ENCODE measurements around the gene ZNF296. TPM values are rescaled to one million over a fixed set of nuclear protein-coding genes. Genes with fewer than 3 reads are reported as not detected.
A peak's percentile ranks its signal among the peaks of the same experiment; 100 is the strongest.

The ZNF296 gene
- total and polyA plus RNA-seq, 2 of the 8 experiments (the other 6 are each of a cell fraction or from before 2014, with no cell fraction given): 2.7 to 7.5 TPM

DNA sequence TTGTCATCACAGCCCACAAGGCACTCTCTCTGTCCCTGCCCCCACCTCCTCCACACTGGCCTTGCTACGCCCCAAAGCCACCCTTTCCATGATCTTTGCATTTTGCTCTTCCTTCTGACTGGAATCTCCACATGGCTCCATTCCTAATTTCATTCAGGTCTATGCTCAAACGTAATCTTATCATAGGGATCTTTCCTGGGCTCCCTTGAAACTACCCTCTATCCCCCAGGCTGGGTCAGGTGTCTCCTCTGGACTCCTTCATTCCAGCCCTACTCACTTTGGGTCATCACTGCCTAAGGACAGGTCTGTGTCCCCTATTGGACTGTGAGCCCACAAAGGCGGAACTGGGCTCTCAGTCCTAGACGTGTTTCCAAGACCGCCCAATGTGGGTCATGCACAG lies 5.9 kb upstream of the ZNF296 start:
- H3K14ac ChIP-seq (ENCODE audit: insufficient read length): no peak overlapping the region
- H3K9me3 ChIP-seq (ENCODE audit: insufficient read depth in 2 of 2, low read depth in 1 of 2, low read length in 1 of 2): no peaks in the 10 kb centered on the region
- H3K18ac ChIP-seq (ENCODE audit: extremely low read depth, low read length): no peak overlapping the region; the same call in 1 of the 2 replicates
- no peak overlapping the region for H3K4me3 ChIP-seq (ENCODE audit: extremely low read depth in 1 of 4, insufficient read depth in 2 of 4, low read depth in 3 of 4, low read length in 4 of 4)
- DNase-seq (ENCODE audit: low read depth in 1 of 2, low spot score in 2 of 2): no peak
- peaks cover 11% of the 10 kb centered on the region for H3K23me2 ChIP-seq (ENCODE audit: low read depth, low read length)
- peaks cover 5 to 46% of the 10 kb centered on the region in 2 experiments for H3K79me2 ChIP-seq (ENCODE audit: control insufficient read depth in 1 of 2, insufficient read depth in 2 of 2, low read length in 2 of 2)
- 0 out of 2 replicates have a peak overlapping the region, but pooled peaks have one; percentile 55 for H2BK12ac ChIP-seq (ENCODE audit: low read depth, low read length)
- H2BK5ac ChIP-seq (ENCODE audit: low read depth, low read length): peak overlapping the region; percentile 32; the same call in 1 of the 2 replicates
- H4K8ac ChIP-seq (ENCODE audit: extremely low read depth, insufficient read depth, low read length): no peak overlapping the region
- H3K9ac ChIP-seq (replicated peaks in 1 of 4; ENCODE audit: extremely low read depth in 1 of 4, low read depth in 3 of 4, low read length in 3 of 4): no peak overlapping the region
- peaks cover 12% of the 10 kb centered on the region for H3K79me1 ChIP-seq (ENCODE audit: low read depth, low read length)
- CTCF ChIA-PET (ENCODE audit: partially characterized antibody): no interaction called here
- no peak overlapping the region for H3K4ac ChIP-seq (replicated peaks; ENCODE audit: insufficient read length, low read depth, low read length)
- H2BK120ac ChIP-seq (replicated peaks; ENCODE audit: low read depth, low read length): no peak overlapping the region
- peak overlapping the region; percentile 25; the same call in 1 of the 2 replicates for H2BK15ac ChIP-seq (ENCODE audit: low read length)
- H3K27ac ChIP-seq (ENCODE audit: low read depth, low read length): peak overlapping the region; percentile 31; the same call in 1 of the 2 replicates
- no peak overlapping the region for H2AFZ ChIP-seq (ENCODE audit: low read length)
- TF ChIP-seq PHF8 (conservative IDR thresholded peaks at IDR 0.05; ENCODE audit: low read depth, low read length) (no peak), BACH1 (IDR thresholded peaks at IDR 0.05; ENCODE audit: low read length) (no peak), SIRT6 (IDR thresholded peaks at IDR 0.05; ENCODE audit: low read length) (no peak), JUN (IDR thresholded peaks at IDR 0.05; ENCODE audit: low read depth, low read length) (no peak), EP300 (IDR thresholded peaks at IDR 0.05; ENCODE audit: borderline replicate concordance in 1 of 2, low read depth in 2 of 2, low read length in 2 of 2) (no peak), RNF2 (IDR thresholded peaks at IDR 0.05; ENCODE audit: borderline replicate concordance, low read depth, low read length, missing control alignments, poor library complexity, severe bottlenecking) (no peak)
- WGBS, 2 experiments (ENCODE audit: extremely low coverage in 1 of 2, insufficient coverage in 1 of 2, insufficient read length in 1 of 2, insufficient replicate concordance in 2 of 2, low coverage in 1 of 2, low lambda C conversion rate in 2 of 2, missing lambda C conversion rate in 1 of 2): 95% methylated on average over 5 of the region's 5 CpGs; no CpG with 5 or more reads in 1 of the 2 experiments
- no peak overlapping the region for H2BK20ac ChIP-seq (ENCODE audit: low read length)
- POLR2A ChIA-PET (ENCODE audit: partially characterized antibody): interaction anchor here (2.9 to 8.5 kb wide), 2 partner anchors 9 to 10 kb away, joined by 12 to 230 read pairs; partner anchors contain the start of gene PPP1R37
- H3K4me2 ChIP-seq (ENCODE audit: insufficient read depth in 1 of 2, low read depth in 2 of 2, low read length in 2 of 2): no peak overlapping the region
- no peak overlapping the region for H4K91ac ChIP-seq (replicated peaks; ENCODE audit: insufficient read length, low read length)
- H3K56ac ChIP-seq (replicated peaks; ENCODE audit: insufficient read length, low read depth, low read length): no peak overlapping the region
- H3K27me3 ChIP-seq (replicated peaks in 1 of 4; ENCODE audit: control insufficient read depth in 3 of 4, extremely low read depth in 1 of 4, insufficient read depth in 3 of 4, low read length in 3 of 4): no peaks in the 10 kb centered on the region
- no peak overlapping the region for H3K23ac ChIP-seq (ENCODE audit: insufficient read length)
- FAIRE-seq: no peak
- H4K20me1 ChIP-seq (replicated peaks in 1 of 2; ENCODE audit: control insufficient read depth in 1 of 2, insufficient read depth in 2 of 2, low read length in 2 of 2): peaks cover 2 to 3% of the 10 kb centered on the region in 2 experiments
- peaks cover 4 to 20% (median 12%) of the 10 kb centered on the region in 4 experiments for H3K4me1 ChIP-seq (replicated peaks in 1 of 4; ENCODE audit: control insufficient read depth in 3 of 4, insufficient read depth in 4 of 4, low read length in 3 of 4)
- peaks cover 0 to 24% (median 4%) of the 10 kb centered on the region in 4 experiments; a peak in 5 of 8 replicates for H3K36me3 ChIP-seq (ENCODE audit: control insufficient read depth in 2 of 4, insufficient read depth in 4 of 4, low read length in 3 of 4)
- 0 out of 2 replicates have a peak overlapping the region, but pooled peaks have one; percentile 65 for H2AK5ac ChIP-seq (ENCODE audit: low read depth, low read length)
- H4K5ac ChIP-seq (ENCODE audit: insufficient read length, low read depth, low read length): no peak overlapping the region

Data from H1 (cell line).